Measurements from ENCODE around the gene FLT1. TPM values are rescaled to one million over a fixed set of nuclear protein-coding genes. Genes with fewer than 3 reads are reported as not detected.

Gene FLT1
- total RNA-seq, 1 experiment from 2014 or later, result 0.25 TPM

DNA sequence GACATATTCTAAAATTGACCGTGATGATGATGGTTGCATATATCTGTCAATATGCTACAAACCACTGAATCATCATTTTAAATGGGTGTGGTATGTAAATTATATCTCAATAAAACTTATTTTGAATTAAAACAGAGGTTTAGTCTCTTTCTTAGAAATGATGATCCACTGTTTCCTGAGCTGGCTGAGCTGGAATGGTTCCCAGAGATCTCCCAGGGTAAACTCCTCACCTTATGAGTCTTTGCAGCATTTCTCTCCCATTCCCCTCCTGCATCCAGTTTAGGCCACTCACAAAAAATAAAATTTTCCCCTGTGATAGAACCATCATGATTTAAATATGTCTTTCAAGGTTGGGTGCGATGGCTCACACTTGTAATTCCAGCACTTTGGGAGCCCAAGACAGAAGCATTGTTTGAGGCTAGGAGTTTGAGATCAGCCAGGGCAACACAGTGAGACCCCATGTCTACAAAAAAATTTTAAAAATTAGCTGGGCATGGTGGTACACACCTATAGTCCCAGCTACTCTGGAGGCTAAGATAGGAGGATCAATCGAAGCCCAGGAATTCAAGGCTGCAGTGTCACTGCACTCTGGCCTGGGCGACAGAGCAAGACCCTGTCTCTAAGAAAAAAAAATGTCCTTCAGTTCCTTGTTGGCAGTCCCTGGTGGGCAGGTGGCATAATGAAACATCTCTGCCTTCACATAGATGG lies 46.1 kb downstream of the FLT1 start:
- CTCF ChIA-PET, result no interaction called here

More for the DNA sequence above, 46.1 kb downstream of the FLT1 start:
- intact Hi-C loops (cut with micrococcal nuclease), result no loop called here
- no peaks in the 10 kb centered on the region for H3K4me1 ChIP-seq (ENCODE audit: control insufficient read depth in 1 of 2, insufficient read depth in 2 of 2, low read length in 2 of 2)
- no peak overlapping the region for H3K27ac ChIP-seq (ENCODE audit: low read depth, low read length)
- TF ChIP-seq CBX3 (IDR thresholded peaks at IDR 0.05; ENCODE audit: low read depth), result no peak
- no peak for TF ChIP-seq EGR1 (IDR thresholded peaks at IDR 0.05; ENCODE audit: low read depth)
- TF ChIP-seq, protein P1, sequence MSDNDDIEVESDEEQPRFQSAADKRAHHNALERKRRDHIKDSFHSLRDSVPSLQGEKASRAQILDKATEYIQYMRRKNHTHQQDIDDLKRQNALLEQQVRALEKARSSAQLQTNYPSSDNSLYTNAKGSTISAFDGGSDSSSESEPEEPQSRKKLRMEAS (IDR thresholded peaks at IDR 0.05), result no peak
- TF ChIP-seq, protein P2, sequence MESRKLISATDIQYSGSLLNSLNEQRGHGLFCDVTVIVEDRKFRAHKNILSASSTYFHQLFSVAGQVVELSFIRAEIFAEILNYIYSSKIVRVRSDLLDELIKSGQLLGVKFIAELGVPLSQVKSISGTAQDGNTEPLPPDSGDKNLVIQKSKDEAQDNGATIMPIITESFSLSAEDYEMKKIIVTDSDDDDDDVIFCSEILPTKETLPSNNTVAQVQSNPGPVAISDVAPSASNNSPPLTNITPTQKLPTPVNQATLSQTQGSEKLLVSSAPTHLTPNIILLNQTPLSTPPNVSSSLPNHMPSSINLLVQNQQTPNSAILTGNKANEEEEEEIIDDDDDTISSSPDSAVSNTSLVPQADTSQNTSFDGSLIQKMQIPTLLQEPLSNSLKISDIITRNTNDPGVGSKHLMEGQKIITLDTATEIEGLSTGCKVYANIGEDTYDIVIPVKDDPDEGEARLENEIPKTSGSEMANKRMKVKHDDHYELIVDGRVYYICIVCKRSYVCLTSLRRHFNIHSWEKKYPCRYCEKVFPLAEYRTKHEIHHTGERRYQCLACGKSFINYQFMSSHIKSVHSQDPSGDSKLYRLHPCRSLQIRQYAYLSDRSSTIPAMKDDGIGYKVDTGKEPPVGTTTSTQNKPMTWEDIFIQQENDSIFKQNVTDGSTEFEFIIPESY (IDR thresholded peaks at IDR 0.05; ENCODE audit: extremely low read depth, insufficient replicate concordance, low read length), result no peak
- no peak for TF ChIP-seq YY1 (IDR thresholded peaks at IDR 0.05; ENCODE audit: extremely low read depth, insufficient replicate concordance, low read depth, low read length)
- no peak for TF ChIP-seq SP1 (IDR thresholded peaks at IDR 0.05; ENCODE audit: low read depth)
- TF ChIP-seq SRF (IDR thresholded peaks at IDR 0.05; ENCODE audit: low read depth), result no peak
- TF ChIP-seq SIN3A (IDR thresholded peaks at IDR 0.05; ENCODE audit: low read depth), result no peak
- TF ChIP-seq POLR2A (IDR thresholded peaks at IDR 0.05; ENCODE audit: borderline replicate concordance, extremely low read depth, insufficient read depth, insufficient read length), result no peak
- no peak for TF ChIP-seq ZFX (IDR thresholded peaks at IDR 0.05)
- TF ChIP-seq JUND (IDR thresholded peaks at IDR 0.05), result no peak
- no peak for TF ChIP-seq ELF1 (IDR thresholded peaks at IDR 0.05; ENCODE audit: borderline replicate concordance, low read depth)
- no peak for TF ChIP-seq POLR2AphosphoS5 (IDR thresholded peaks at IDR 0.05; ENCODE audit: low read depth, low read length)
- H3K4me2 ChIP-seq (ENCODE audit: low read length), result no peak overlapping the region
- H3K36me3 ChIP-seq (ENCODE audit: control insufficient read depth in 1 of 2, insufficient read depth in 2 of 2, low read length in 2 of 2), result no peaks in the 10 kb centered on the region
- H3K79me2 ChIP-seq (ENCODE audit: insufficient read depth, low read length), result no peaks in the 10 kb centered on the region
- no peaks in the 10 kb centered on the region for H4K20me1 ChIP-seq (ENCODE audit: insufficient read depth)
- no peaks in the 10 kb centered on the region for H3K9me3 ChIP-seq (ENCODE audit: control insufficient read depth in 1 of 2, insufficient read depth in 1 of 2, low read depth in 1 of 2, low read length in 2 of 2)
- H3K4me3 ChIP-seq (replicated peaks in 1 of 2; ENCODE audit: low read depth in 1 of 2, low read length in 2 of 2), result no peak overlapping the region
- H3K9ac ChIP-seq (ENCODE audit: low read length), result no peak overlapping the region
- ATAC-seq (no peak), DNase-seq (ENCODE audit: low read depth, low spot score) (no peak)
- H3K27me3 ChIP-seq (ENCODE audit: insufficient read depth, low read length), result no peaks in the 10 kb centered on the region
- no peaks in the 10 kb centered on the region for H3K9me2 ChIP-seq (ENCODE audit: insufficient read depth)
- RAD21 ChIA-PET (ENCODE audit: low non-redundant PET in 1 of 2, low total read pairs in 2 of 2, uncharacterized antibody in 2 of 2, unreplicated experiment in 2 of 2), result no interaction called here
- H2AFZ ChIP-seq (ENCODE audit: low read depth, low read length, poor library complexity, severe bottlenecking), result no peak overlapping the region
- no TSS peak for BruUV-seq (replicated peaks)
- POLR2A ChIA-PET, result no interaction called here
